ENCODE results near the gene MUC6.

The MUC6 gene

GRCh38 chr11:1055109-1055703, 18.7 kb upstream of the MUC6 start:
- no peak for DNase-seq (ENCODE audit: low read depth)
- no peak overlapping the region for H3K4me3 ChIP-seq (ENCODE audit: low read depth, low read length)
- TF ChIP-seq CTCF (IDR thresholded peaks at IDR 0.05; ENCODE audit: low read depth, low read length, missing control alignments): no peak

- H3K4me3 ChIP-seq (ENCODE audit: low read depth, low read length): no peak overlapping the region
- TF ChIP-seq CTCF (IDR thresholded peaks at IDR 0.05; ENCODE audit: low read depth, low read length, missing control alignments): no peak
- DNase-seq (ENCODE audit: low read depth): no peak
Measured at GRCh38 chr11:1054143-1055108, 17.9 kb upstream of the MUC6 start.

GRCh38 chr11:1053121-1053901, 16.8 kb upstream of the MUC6 start:
- no peak for DNase-seq (ENCODE audit: low read depth)
- H3K4me3 ChIP-seq (ENCODE audit: low read depth, low read length): no peak overlapping the region
- TF ChIP-seq CTCF (IDR thresholded peaks at IDR 0.05; ENCODE audit: low read depth, low read length, missing control alignments): no peak

GRCh38 chr11:1052133-1053011, 15.9 kb upstream of the MUC6 start:
- no peak overlapping the region for H3K4me3 ChIP-seq (ENCODE audit: low read depth, low read length)
- DNase-seq (ENCODE audit: low read depth): no peak
- TF ChIP-seq CTCF (IDR thresholded peaks at IDR 0.05; ENCODE audit: low read depth, low read length, missing control alignments): no peak

- no peak for TF ChIP-seq CTCF (IDR thresholded peaks at IDR 0.05; ENCODE audit: low read depth, low read length, missing control alignments)
- DNase-seq (ENCODE audit: low read depth): no peak
- H3K4me3 ChIP-seq (ENCODE audit: low read depth, low read length): no peak overlapping the region
Measured at GRCh38 chr11:1051356-1052132, 15.0 kb upstream of the MUC6 start.

Measured in GM12864 (cell line).